Lung (tissue), 12 donors: Measurements from ENCODE around the gene MYO18B. TPM values are rescaled to one million over a fixed set of nuclear protein-coding genes. Genes with fewer than 3 reads are reported as not detected.

Experiments used
- ATAC-seq: fragments of 200-7000 bp; cut with Tn5 transposase; one replicate; pipeline ENCODE4 v1.9.1; 2020; ENCODE audit warnings: moderate number of reproducible peaks; ENCODE audit not compliant: insufficient read depth, low FRiP score
- DNase-seq, 3 donors: peaks; one replicate each; pipeline ENCODE4 v3.0.0-alpha.2; 2013 to 2017
- H3K27ac ChIP-seq, 2 donors: one replicate each; pipeline ENCODE4 v1.5.1; 2013; ENCODE audit warnings: mild to moderate bottlenecking in 2 of 2, moderate library complexity in 2 of 2, control low read depth in 1 of 2, inconsistent platforms in 1 of 2, low read depth in 1 of 2, low read length in 1 of 2
- H3K27me3 ChIP-seq, 3 donors: one replicate each; pipeline ENCODE4 v1.5.1; 2013; ENCODE audit warnings: low read length in 2 of 3; ENCODE audit not compliant: control insufficient read depth in 3 of 3, insufficient read depth in 3 of 3
- H3K36me3 ChIP-seq, 4 donors: one replicate each; pipeline ENCODE4 v1.5.1; 2013; ENCODE audit warnings: low read length in 4 of 4, mild to moderate bottlenecking in 1 of 4, moderate library complexity in 1 of 4; ENCODE audit not compliant: control insufficient read depth in 4 of 4, insufficient read depth in 4 of 4
- H3K4me1 ChIP-seq, 5 donors: one replicate each; pipeline ENCODE4 v1.5.1; 2013; ENCODE audit warnings: low read length in 5 of 5, mild to moderate bottlenecking in 2 of 5, moderate library complexity in 1 of 5; ENCODE audit not compliant: control insufficient read depth in 5 of 5, insufficient read depth in 5 of 5
- H3K4me3 ChIP-seq: one replicate; pipeline ENCODE4 v1.5.1; 2013; ENCODE audit warnings: mild to moderate bottlenecking, control low read depth, moderate library complexity
- H3K9ac ChIP-seq, 2 donors: one replicate each; pipeline ENCODE4 v1.5.1; 2013; ENCODE audit warnings: low read length in 2 of 2, control low read depth in 1 of 2; ENCODE audit not compliant: insufficient read depth in 1 of 2
- H3K9me3 ChIP-seq, 4 donors: one replicate each; pipeline ENCODE4 v1.5.1; 2013; ENCODE audit warnings: low read length in 3 of 4, mild to moderate bottlenecking in 1 of 4, moderate library complexity in 1 of 4; ENCODE audit not compliant: control insufficient read depth in 4 of 4, insufficient read depth in 3 of 4
- WGBS, 2 donors: extraction: QIAGEN DNeasy Blood & Tissue Kit; methylation state at CpG; one replicate each; pipeline ENCODE4 v1.1.7; 2013; 5-methylcytosine and 5-hydroxymethylcytosine counted together
- polyA plus RNA-seq, 2 donors: library from polyadenylated mRNA; stranded (reverse); fragments of 200-250 nt; gene quantifications; one replicate each; pipeline ENCODE4 v1.2.1, GENCODE V29; 2013
- total RNA-seq, 2 donors: library from RNA; depleted of rRNA in 1 of 2; stranded (reverse); fragments of >200 nt in 1 of 2; gene quantifications; one replicate each; pipeline ENCODE4 v1.2.1, GENCODE V29; 2014 to 2021
- TF ChIP-seq, protein P1 (sequence below): IDR thresholded peaks from 2 replicates; pipeline ENCODE4 v1.5.1; 2012; ENCODE audit warnings: mild to moderate bottlenecking; ENCODE audit errors: control extremely low read depth, extremely low read depth
- donor health status: control.
- donor health status: control.
- donor health status: Bipolar disorder and iron deficiency.
- donor health status: healthy.
- donor health status: DM: yes; HTN: yes; CAD: no.

MYO18B gene
- total and polyA plus RNA-seq, 4 donors: 0.02 to 0.71 (median 0.07) TPM

DNA sequence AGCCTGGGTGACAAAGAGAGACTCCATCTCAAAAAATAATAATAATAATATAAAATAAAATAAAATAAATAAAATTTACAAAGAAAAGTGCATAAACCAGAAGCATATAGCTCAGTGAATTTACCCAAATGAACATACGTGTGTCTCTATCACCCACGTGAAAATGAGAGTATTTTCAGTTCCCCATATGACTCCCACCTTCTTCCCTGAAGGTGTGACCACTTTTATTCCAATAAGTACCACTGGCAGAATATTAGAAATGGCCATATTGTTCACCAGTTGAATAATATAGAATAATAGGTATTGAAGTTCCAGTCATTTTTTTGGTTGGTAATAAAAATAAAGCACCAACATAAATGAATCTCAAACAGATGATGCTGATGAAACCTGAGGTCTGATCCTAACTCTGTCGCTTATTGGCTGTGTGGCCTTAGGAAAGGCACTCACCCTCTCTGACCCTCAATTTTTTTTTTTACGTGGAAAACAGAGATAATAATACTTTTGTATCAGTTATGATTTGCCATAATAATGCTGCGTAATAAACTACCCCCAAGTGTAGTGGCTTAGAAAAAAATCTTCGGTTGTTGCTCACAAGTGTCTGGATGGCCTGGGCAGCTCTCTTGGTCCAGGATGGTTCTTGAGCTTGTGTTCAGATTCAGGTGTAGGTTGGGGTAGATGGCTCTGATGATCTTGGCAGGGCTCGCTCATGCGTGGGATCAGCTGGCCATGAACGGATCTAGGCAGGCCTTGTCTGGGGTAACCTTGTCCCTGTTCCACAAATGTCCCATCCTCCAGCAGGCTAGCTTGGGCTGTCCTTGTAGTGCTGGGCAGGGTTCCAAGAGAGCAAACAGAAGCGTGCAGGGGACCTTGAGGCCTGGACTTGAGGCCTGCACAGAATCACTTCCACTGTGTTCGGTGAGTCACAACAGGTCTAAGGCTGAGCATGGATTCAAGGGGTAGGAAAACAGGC lies 88.1 kb downstream of the MYO18B start:
- DNase-seq: no peak
- WGBS, 2 donors: 86 to 89% methylated on average over 11 of the region's 11 CpGs
- Histone ChIP-seq H3K27me3 (peaks cover 0 to 2% (median 0%) of the 10 kb centered on the region in 3 donors), H3K4me1 (no peaks in the 10 kb centered on the region), H3K4me3 (no peak overlapping the region), H3K27ac (no peak overlapping the region), H3K9me3 (peaks cover 0 to 7% (median 0%) of the 10 kb centered on the region in 4 donors), H3K9ac (no peak overlapping the region), H3K36me3 (peaks cover 0 to 12% (median 0%) of the 10 kb centered on the region in 4 donors)
- no peak for ATAC-seq
- TF ChIP-seq, protein P1, sequence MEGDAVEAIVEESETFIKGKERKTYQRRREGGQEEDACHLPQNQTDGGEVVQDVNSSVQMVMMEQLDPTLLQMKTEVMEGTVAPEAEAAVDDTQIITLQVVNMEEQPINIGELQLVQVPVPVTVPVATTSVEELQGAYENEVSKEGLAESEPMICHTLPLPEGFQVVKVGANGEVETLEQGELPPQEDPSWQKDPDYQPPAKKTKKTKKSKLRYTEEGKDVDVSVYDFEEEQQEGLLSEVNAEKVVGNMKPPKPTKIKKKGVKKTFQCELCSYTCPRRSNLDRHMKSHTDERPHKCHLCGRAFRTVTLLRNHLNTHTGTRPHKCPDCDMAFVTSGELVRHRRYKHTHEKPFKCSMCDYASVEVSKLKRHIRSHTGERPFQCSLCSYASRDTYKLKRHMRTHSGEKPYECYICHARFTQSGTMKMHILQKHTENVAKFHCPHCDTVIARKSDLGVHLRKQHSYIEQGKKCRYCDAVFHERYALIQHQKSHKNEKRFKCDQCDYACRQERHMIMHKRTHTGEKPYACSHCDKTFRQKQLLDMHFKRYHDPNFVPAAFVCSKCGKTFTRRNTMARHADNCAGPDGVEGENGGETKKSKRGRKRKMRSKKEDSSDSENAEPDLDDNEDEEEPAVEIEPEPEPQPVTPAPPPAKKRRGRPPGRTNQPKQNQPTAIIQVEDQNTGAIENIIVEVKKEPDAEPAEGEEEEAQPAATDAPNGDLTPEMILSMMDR: no peak

DNA sequence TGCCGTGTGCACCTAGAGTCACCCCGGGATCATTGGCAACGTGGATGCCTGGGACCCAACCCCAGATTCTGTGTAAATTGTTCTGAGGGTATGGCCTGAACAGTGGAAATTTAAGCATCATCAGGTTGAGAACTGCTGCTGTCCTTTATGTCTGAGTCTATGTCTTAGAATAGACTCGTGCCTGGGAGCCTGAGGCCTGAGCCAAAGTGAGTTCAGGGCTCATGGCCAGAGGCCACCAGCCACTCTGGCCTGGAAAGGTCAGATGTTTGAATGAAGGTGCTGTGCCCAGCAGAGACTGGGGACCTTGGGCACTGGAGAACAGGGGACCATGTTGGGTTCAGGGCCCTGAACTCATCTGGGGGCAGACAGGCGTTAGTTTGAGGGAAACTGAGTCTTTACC lies 91.1 kb downstream of the MYO18B start:
- no peak for ATAC-seq
- Histone ChIP-seq H3K4me1 (no peaks in the 10 kb centered on the region), H3K9me3 (peaks cover 0 to 7% (median 0%) of the 10 kb centered on the region in 4 donors), H3K36me3 (peaks cover 0 to 10% (median 0%) of the 10 kb centered on the region in 4 donors), H3K27me3 (no peaks in the 10 kb centered on the region), H3K9ac (no peak overlapping the region), H3K4me3 (no peak overlapping the region), H3K27ac (no peak overlapping the region)
- WGBS, 2 donors: 79 to 85% methylated on average over 5 of the region's 5 CpGs
- TF ChIP-seq, protein P1: no peak
- DNase-seq: no peak

DNA sequence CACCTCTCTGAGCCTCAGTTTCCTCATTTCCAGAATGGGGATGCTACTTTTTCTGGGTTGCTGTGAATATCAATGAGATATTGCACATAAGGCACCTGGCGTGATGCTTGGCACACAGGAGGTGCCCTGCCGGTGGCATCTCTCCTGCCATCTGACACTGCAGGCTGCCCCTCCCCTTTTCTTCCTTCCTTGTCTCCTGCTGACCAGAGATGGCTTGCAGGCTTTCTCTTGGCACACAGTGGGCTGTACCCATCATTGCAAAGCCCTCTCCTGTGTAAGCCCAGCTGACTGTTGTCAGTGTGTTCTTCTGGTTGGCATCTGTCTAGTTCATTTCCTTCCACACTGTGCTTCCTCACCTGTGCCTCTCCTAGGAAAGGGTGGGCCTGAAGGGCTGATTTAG lies 91.7 kb downstream of the MYO18B start:
- H3K4me1 ChIP-seq: no peaks in the 10 kb centered on the region
- H3K36me3 ChIP-seq: peaks cover 0 to 10% (median 0%) of the 10 kb centered on the region in 4 donors
- no peak overlapping the region for H3K27ac ChIP-seq
- TF ChIP-seq, protein P1: no peak
- H3K4me3 ChIP-seq: no peak overlapping the region
- no peak overlapping the region for H3K9ac ChIP-seq
- no peak for ATAC-seq
- H3K27me3 ChIP-seq: no peaks in the 10 kb centered on the region
- WGBS, 2 donors: 82 to 95% methylated on average over 2 of the region's 2 CpGs
- peaks cover 0 to 7% (median 0%) of the 10 kb centered on the region in 4 donors for H3K9me3 ChIP-seq
- DNase-seq: no peak
